Right lobe of liver (tissue), 4 donors: ENCODE results near the gene TCF4.

ENCODE experiments used
- POLR2A ChIP-seq: fragments of 450-650 bp; IDR thresholded peaks from one replicate; pipeline ENCODE4 v1.6.1; 2017; ENCODE audit warnings: antibody characterized with exemption, mild to moderate bottlenecking
- TF ChIP-seq, protein P1 (sequence below), 4 donors: fragments of 200-600 bp in 3 of 4; fragments of 450-650 bp in 1 of 4; IDR thresholded peaks; one replicate each; pipeline versions ENCODE4 v1.5.1 to v1.8.0; 2016 to 2022; ENCODE audit warnings: antibody characterized with exemption in 4 of 4, mild to moderate bottlenecking in 2 of 4
- donor health status: DM: no; HTN: no; CAD: no.
- donor health status: DM: no; HTN: no; CAD: no.
- donor health status: DM: no; HTN: yes; CAD: no.

DNA sequence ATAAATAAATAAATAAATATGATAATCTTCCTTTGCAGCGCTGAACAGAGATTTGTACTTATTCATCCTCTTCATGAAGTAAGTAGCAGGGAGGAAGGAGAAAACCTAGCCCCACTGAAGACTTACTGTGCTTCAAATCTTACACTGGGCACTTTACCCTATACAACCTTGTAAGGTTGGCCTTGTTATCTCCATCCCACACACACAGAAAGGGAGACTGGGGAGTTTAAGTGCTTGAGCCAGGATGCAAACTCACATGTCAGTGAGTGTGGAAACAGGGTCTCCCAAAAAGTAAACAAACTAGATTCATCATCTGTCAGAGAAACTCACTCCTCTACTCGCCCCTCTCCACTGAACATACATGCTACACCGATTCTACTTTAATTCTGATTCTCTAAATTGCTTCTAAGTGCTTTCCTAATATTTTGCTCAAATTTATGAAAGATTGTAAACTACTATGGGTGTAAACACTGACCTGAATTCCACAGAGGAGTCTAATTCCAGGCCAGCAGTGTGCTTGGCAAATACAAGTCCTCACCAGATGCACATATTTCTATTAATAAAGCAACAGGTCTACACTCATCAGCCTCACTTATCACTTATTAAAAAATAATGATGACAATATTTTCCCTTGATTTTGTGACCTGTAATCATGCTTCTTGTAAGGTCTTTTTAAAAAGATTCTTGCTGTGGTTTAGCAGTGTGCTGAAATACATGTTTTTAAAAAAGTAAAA is 155.5 kb downstream of the TCF4 start:
- TF ChIP-seq, protein P1, sequence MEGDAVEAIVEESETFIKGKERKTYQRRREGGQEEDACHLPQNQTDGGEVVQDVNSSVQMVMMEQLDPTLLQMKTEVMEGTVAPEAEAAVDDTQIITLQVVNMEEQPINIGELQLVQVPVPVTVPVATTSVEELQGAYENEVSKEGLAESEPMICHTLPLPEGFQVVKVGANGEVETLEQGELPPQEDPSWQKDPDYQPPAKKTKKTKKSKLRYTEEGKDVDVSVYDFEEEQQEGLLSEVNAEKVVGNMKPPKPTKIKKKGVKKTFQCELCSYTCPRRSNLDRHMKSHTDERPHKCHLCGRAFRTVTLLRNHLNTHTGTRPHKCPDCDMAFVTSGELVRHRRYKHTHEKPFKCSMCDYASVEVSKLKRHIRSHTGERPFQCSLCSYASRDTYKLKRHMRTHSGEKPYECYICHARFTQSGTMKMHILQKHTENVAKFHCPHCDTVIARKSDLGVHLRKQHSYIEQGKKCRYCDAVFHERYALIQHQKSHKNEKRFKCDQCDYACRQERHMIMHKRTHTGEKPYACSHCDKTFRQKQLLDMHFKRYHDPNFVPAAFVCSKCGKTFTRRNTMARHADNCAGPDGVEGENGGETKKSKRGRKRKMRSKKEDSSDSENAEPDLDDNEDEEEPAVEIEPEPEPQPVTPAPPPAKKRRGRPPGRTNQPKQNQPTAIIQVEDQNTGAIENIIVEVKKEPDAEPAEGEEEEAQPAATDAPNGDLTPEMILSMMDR (IDR thresholded peaks at IDR 0.05): no peak
- no peak for TF ChIP-seq POLR2A
